Fibroblast of lung (primary cell): ENCODE measurements around the gene C3orf18. TPM values are rescaled to one million over a fixed set of nuclear protein-coding genes. Genes with fewer than 3 reads are reported as not detected.

Source experiments
- DNase-seq, 2 donors: peaks; one replicate each; pipeline versions ENCODE4 v3.0.0 to v3.0.0-alpha.2; 2010; ENCODE audit warnings: low read depth in 2 of 2
- H2AFZ ChIP-seq: 2 replicates; pipeline ENCODE4 v1.5.1; 2012; ENCODE audit warnings: low read length, control low read depth, inconsistent platforms
- H3K27ac ChIP-seq: 2 replicates; pipeline ENCODE4 v1.5.1; 2011; ENCODE audit warnings: low read length, control low read depth; ENCODE audit not compliant: insufficient read depth
- H3K27me3 ChIP-seq: 2 replicates; pipeline ENCODE4 v1.5.1; 2011; ENCODE audit warnings: mild to moderate bottlenecking, low read length; ENCODE audit not compliant: control insufficient read depth, insufficient read depth
- H3K36me3 ChIP-seq: 2 replicates; pipeline ENCODE4 v1.5.1; 2011; ENCODE audit warnings: low read length; ENCODE audit not compliant: control insufficient read depth, insufficient read depth
- H3K4me1 ChIP-seq: 2 replicates; pipeline ENCODE4 v1.5.1; 2011; ENCODE audit warnings: low read length; ENCODE audit not compliant: control insufficient read depth, insufficient read depth; ENCODE audit errors: extremely low read depth
- H3K4me2 ChIP-seq: 2 replicates; pipeline ENCODE4 v1.5.1; 2011; ENCODE audit warnings: low read length, control low read depth; ENCODE audit not compliant: insufficient read depth; ENCODE audit errors: extremely low read depth
- H3K4me3 ChIP-seq, 4 experiments: fragments of 200-600 bp in 1 of 4; sonication (generic) in 1 of 4; replicated peaks in 1 of 4; 2 replicates each; pipeline ENCODE4 v1.5.1; 2011 to 2016; ENCODE audit warnings: low read length in 4 of 4, low read depth in 3 of 4, mild to moderate bottlenecking in 3 of 4, control low read depth in 2 of 4, inconsistent platforms in 1 of 4, mixed read lengths in 1 of 4; ENCODE audit not compliant: insufficient read depth in 1 of 4; ENCODE audit errors: control extremely low read depth in 1 of 4
- H3K79me2 ChIP-seq: 2 replicates; pipeline ENCODE4 v1.5.1; 2012; ENCODE audit warnings: mild to moderate bottlenecking, low read length, inconsistent platforms; ENCODE audit not compliant: control insufficient read depth, insufficient read depth
- H3K9ac ChIP-seq: 2 replicates; pipeline ENCODE4 v1.5.1; 2011; ENCODE audit warnings: mild to moderate bottlenecking, low read length, control low read depth; ENCODE audit not compliant: insufficient read depth
- H3K9me3 ChIP-seq: 2 replicates; pipeline ENCODE4 v1.5.1; 2012; ENCODE audit warnings: low read depth, low read length; ENCODE audit not compliant: control insufficient read depth, insufficient read depth
- H4K20me1 ChIP-seq: 2 replicates; pipeline ENCODE4 v1.5.1; 2011; ENCODE audit warnings: low read length; ENCODE audit not compliant: control insufficient read depth, insufficient read depth; ENCODE audit errors: extremely low read depth
- CTCF ChIP-seq, 2 donors: IDR thresholded peaks in 1 of 2; conservative IDR thresholded peaks in 1 of 2; 1 replicate in 1 of 2; 2 replicates in 1 of 2; pipeline ENCODE4 v1.5.1; 2011 to 2012; ENCODE audit warnings: low read length in 2 of 2, control low read depth in 1 of 2, inconsistent platforms in 1 of 2, low read depth in 1 of 2, mild to moderate bottlenecking in 1 of 2
- EZH2 ChIP-seq: IDR thresholded peaks from 2 replicates; pipeline ENCODE4 v1.5.1; 2012; ENCODE audit warnings: low read length, control low read depth, mild to moderate bottlenecking; ENCODE audit errors: missing control alignments
- polyA plus RNA-seq, 2 donors: library from polyadenylated mRNA; depleted of rRNA in 1 of 2; stranded (reverse) in 1 of 2; unstranded in 1 of 2; fragments of >200 nt; gene quantifications; 2 replicates each; pipeline ENCODE4 v1.2.1, GENCODE V29; 2011 to 2012; ENCODE audit warnings: missing spikeins in 1 of 2
- total RNA-seq: library from RNA; depleted of rRNA; stranded (reverse); fragments of >200 nt; gene quantifications from 2 replicates; pipeline ENCODE4 v1.2.1, GENCODE V29; 2014

Gene C3orf18
- total and polyA plus RNA-seq, 2 donors (not counting 1 experiment from before 2014, with no cell fraction given): 8.7 to 25.8 TPM

GRCh38 chr3:50539356-50540286 lies 27.9 kb downstream of the C3orf18 start:
- H3K27me3 ChIP-seq: peaks cover 5% of the 10 kb centered on the region

GRCh38 chr3:50537421-50538129 lies 30.0 kb downstream of the C3orf18 start:
- no peak overlapping the region for H3K4me3 ChIP-seq
- H3K36me3 ChIP-seq: no peaks in the 10 kb centered on the region
- H3K27ac ChIP-seq: no peak overlapping the region
- no peaks in the 10 kb centered on the region for H3K9me3 ChIP-seq
- peaks cover 9% of the 10 kb centered on the region for H3K27me3 ChIP-seq
- H3K9ac ChIP-seq: no peak overlapping the region
- H3K4me2 ChIP-seq: no peak overlapping the region
- H3K4me1 ChIP-seq: no peaks in the 10 kb centered on the region
- DNase-seq: no peak
- TF ChIP-seq CTCF (conservative IDR thresholded peaks at IDR 0.05 in 1 of 2, IDR thresholded peaks at IDR 0.05 in 1 of 2; ENCODE audit: low read depth in 1 of 2, low read length in 2 of 2) (no peak), EZH2 (no peak)
- H4K20me1 ChIP-seq: no peaks in the 10 kb centered on the region
- no peaks in the 10 kb centered on the region for H3K79me2 ChIP-seq
- H2AFZ ChIP-seq: no peak overlapping the region

More at GRCh38 chr3:50539356-50540286, 27.9 kb downstream of the C3orf18 start:
- Histone ChIP-seq H3K4me2 (no peak overlapping the region), H4K20me1 (no peaks in the 10 kb centered on the region), H3K79me2 (no peaks in the 10 kb centered on the region), H2AFZ (no peak overlapping the region), H3K27ac (no peak overlapping the region), H3K4me1 (no peaks in the 10 kb centered on the region), H3K36me3 (no peaks in the 10 kb centered on the region), H3K4me3 (no peak overlapping the region), H3K9me3 (no peaks in the 10 kb centered on the region), H3K9ac (no peak overlapping the region)
- TF ChIP-seq EZH2 (no peak), CTCF (conservative IDR thresholded peaks at IDR 0.05 in 1 of 2, IDR thresholded peaks at IDR 0.05 in 1 of 2; ENCODE audit: low read depth in 1 of 2, low read length in 2 of 2) (no peak)
- no peak for DNase-seq

GRCh38 chr3:50536471-50537180 lies 30.9 kb downstream of the C3orf18 start:
- H4K20me1 ChIP-seq: no peaks in the 10 kb centered on the region
- TF ChIP-seq CTCF (conservative IDR thresholded peaks at IDR 0.05 in 1 of 2, IDR thresholded peaks at IDR 0.05 in 1 of 2; ENCODE audit: low read depth in 1 of 2, low read length in 2 of 2): no peak
- TF ChIP-seq EZH2: no peak
- H3K9ac ChIP-seq: no peak overlapping the region
- H3K27me3 ChIP-seq: peaks cover 10% of the 10 kb centered on the region
- H3K79me2 ChIP-seq: no peaks in the 10 kb centered on the region
- H3K36me3 ChIP-seq: no peaks in the 10 kb centered on the region
- no peaks in the 10 kb centered on the region for H3K9me3 ChIP-seq
- H3K27ac ChIP-seq: no peak overlapping the region
- no peak overlapping the region for H3K4me3 ChIP-seq
- no peak for DNase-seq
- no peak overlapping the region for H2AFZ ChIP-seq
- H3K4me1 ChIP-seq: no peaks in the 10 kb centered on the region
- H3K4me2 ChIP-seq: no peak overlapping the region
